GM19455 (cell line): ENCODE measurements around the gene IGFL4.

Source experiments
- ATAC-seq: cut with Tn5 transposase; IDR thresholded peaks from one replicate; pipeline ENCODE4 v1.9.1; 2021; ENCODE audit not compliant: unreplicated experiment

IGFL4 gene

DNA sequence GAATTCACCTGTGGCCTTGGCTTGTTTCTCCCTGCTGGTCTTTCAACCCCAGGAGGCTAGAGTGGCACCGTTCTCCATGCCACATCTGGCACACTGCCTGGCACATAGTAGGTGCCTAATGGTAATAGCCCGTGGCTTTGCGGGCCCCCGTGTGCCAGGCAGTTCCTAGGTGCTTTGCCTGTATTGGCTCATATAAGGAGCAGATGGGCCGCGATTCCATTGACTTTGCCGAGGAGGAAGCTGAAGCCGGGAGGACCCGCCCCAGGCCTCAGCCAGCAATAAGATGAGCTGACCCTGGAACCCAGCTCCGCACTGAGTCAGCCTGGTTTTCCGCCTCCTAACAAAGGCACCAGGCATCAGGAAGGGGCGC is 18.8 kb downstream of the IGFL4 start:
- no peak for ATAC-seq

DNA sequence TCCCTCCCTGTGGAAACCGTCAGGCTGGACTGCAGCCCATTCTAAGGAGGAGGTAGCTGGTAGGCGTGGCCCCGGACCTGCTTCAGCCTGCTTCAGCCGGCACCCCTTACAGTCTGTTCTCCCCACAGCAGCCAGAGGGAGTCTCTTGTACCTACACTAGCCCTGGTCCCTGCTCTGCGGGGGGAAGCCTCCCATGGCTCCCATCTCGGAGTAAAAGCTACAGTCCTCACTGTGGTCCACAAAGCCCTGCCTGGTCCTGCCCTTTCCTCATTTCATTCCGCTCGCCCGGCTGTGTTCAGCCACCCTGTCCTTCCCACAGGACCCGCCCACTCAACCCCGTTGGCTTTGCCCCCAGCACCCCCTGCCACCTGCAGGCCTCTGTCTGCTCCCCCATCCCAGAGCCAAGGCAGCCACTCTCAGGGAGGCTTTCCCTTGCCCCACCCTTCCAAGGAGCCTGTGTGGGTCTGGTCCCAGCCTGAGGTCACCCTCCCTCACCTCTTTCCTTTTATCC is 19.2 kb downstream of the IGFL4 start:
- ATAC-seq: no peak

DNA sequence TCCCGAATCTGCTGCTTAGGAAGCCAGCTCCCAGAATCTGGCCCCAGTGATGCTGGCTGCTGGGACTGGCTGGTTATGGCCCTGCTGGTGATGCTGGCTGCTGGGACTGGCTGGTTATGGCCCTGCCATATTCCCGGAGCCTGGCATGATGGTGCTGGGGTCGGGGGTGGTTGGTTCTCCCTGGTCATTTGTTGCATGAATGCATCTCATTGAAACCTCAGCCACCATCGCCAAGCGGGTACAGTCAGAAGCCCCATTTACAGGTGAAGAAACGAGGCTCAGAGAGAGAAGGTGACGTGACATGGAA is 20.0 kb downstream of the IGFL4 start:
- no peak for ATAC-seq

DNA sequence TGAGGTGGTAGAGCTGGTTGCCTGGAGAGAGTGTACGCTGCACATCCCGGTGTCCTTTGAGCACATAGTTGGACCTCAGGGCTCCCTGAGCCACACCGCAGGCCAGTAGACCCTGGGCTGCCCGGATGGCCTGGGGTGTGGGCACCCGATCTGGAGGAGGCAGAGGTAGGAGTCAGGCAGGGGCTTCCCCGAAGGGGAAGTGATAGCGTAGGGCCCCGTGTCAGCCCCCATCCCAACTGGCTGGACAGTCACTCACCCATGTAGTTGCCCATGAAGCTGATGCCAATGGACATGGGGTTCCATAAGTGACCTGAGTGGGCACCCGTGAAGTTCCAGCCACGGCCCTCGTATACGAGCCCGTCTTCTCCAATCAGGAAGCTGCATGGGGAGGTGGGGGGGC is 21.5 kb downstream of the IGFL4 start:
- ATAC-seq: no peak

DNA sequence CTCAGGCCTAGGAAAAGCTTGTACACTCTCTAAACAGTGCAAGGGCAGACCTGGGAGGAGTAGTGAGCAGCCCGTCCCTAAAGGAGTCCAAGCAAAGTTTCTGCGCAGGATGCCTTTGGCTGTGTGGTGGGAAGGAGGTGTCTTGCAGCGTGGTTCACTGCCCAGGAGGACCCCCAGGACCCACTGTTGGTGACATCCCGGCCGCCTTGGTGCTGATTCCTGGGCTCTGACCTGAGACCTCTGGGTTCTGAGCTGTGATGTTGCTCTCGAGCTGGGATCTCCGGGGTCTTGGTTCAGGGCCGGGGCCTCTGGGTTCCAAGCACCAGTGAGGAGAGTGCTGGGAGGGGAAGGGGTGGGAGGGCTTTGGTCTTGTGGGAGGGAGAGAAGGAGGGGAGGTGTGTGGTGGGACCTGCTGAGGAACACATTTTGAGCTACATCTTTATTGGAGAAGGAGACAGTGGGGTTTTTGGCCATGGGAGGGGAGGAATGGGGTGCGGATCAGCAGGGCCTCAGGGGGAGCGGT is 22.0 kb downstream of the IGFL4 start:
- ATAC-seq: no peak

DNA sequence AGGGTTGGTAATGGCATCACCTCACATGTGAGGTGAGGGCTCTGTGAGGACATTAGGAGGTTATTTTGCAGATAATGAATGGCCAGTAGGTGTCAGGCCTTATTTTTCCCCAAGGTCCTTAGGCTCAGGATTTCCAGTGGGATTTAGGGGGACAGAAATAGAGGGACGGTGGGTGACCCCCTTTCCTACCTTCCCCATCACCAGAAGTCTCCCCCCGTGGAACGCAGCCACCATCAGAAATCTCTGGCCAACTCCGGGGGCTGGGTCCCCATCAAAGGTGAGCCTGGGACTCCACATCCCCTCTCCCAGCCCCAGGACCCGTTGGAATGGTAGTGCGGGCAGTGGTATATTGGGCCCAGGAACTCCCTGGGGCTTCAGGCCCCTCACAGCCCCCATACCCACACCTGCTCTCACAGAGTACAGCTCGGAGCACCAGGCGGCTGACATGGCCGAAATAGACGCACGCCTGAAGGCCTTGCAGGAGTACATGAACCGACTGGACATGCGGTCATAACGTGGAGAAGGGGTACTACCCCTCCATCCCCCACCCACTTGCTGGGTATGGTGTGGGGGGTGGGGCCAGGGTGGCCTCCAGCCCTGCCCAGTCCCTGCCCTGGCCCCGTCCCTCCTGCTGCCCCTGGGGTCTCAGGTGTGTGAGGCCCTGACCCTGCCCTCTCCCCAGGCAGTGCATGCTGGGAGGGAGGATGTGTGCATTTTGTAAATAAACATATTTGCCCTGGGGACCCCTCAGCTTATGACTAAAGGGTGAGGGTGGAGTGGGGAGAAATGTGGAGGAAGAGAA is 22.7 kb downstream of the IGFL4 start:
- no peak for ATAC-seq

DNA sequence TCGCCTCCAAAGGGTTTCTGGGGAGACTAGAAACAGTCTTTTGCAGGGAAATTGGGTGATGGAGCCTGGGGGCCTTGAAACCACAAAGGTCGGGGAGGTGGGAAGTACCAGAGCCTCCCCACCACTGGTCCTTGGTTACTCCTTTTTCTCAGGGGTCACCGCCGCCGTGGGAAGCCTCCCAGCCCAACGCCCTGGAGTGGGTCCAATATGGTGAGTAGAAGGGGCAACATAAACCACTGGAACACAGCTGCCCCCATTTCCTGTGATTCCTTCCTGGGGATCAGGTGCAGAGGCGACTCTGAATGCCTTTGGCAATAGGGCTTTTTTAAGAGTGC is 23.7 kb downstream of the IGFL4 start:
- ATAC-seq: no peak

DNA sequence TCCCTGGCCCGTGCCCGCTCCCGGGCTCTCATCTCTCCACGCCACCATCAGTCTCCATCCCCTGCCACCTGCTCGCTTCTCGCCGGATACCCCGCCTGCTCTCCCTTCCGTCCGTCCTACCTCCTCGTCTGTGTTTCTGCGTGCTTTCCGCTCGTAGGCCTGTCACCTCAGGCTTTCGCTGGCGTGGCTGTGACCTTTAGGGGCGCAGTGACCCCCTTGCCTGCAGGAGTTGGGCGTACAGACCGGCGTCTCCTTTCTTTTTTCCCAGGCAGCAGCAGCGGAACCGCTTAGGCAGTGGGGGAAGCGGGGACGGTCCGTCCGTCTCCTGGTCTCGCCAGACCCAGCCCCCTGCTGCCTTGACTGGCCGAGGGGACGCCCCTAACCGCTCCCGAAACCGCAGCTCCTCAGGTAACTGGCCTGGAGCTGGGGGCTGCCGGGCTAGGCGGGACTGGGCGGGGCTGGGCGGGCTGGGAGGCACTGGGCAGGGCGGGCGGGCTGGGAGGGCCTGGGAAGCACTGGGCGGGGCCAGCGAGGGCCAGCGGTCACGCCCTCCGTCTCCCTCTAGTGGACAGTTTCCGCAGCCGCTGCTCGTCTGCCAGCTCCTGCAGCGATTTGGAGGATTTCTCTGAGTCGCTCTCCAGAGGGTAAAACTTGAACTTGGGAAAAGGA is 24.2 kb downstream of the IGFL4 start:
- ATAC-seq: peak; percentile 73

DNA sequence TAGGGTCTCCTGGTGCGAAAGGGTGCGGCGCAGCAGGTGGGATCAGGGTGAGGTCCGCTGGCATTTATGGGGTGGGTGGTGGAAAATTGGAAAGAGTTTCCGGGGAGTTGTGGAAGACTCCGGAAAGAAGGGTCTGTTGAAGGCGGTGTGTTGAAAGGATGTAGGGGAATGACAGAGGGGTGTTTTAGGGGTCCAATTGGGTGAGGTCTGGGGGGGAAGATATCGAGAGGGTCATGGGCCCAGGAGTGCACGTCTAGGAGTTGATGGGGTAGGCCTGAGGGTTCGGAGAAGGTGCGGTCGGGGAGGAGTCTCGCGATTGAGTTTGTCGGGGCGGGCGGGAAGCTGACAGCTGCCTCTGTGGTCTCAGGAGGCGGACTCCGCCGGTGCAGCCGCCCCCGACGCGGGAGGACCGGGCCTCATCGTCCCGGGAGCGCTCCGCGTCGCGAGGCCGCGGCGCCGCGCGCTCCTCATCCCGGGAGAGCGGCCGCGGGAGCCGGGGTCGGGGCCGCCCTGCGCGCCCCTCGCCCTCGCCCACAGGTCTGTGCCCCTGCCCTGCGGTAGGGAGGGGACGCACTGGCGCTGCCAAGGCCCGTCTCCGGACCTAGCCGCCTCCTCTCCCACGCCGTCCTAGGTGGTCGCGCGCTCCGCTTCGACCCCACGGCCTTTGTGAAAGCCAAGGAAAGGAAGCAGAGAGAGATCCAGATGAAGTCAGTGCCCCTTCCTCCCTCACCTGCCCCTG is 24.9 kb downstream of the IGFL4 start:
- ATAC-seq: no peak

DNA sequence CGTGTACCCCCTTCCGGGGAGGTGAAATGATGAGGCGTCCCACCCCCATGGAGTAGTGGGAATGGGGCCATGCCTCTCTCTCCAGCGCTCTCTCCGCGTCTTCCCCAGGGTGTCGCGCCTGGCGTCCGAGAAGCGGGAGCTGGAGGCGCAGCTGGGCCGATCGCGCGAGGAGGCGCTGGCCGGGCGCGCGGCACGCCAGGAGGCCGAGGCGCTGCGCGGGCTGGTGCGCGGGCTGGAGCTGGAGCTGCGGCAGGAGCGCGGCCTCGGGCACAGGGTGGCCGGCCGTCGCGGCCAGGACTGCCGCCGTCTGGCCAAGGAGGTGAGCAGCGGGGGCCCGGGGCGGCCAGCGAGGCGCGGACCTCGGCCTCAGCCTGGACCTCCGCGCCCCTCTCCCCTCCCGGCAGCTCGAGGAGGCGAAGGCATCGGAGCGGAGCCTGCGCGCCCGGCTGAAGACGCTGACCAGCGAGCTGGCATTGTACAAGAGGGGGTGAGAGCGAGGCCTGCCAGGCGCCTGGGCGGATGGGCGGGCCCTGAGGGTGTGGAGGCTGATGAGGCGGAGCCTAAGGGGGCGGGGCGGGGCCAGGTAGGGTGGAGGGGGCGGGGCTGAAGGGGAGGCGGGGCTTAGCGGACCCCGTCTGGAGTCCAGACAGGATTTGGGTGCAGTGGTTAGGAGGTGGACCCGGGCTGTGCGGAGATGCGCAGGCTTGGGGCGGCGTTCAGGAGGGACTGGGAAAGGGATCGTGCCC is 25.7 kb downstream of the IGFL4 start:
- no peak for ATAC-seq

DNA sequence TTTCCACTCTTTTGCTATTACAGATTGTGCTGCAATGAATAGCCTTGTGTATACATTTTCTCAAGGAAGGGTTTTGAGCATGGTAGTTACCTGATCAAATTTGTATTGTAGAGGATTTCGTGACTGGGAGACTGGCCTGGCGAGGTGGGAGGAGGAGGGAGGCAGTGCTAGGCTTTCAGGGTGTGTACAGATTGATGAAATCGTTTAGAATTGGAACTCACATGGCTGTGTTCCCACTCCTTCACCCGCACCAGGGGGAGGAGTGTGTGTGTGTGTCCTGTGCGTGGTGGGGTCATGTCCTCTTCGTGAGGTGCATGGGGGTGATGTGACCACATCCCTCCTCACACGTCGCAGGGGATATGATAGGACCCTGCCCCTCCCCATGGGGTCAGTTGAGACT is 26.3 kb downstream of the IGFL4 start:
- ATAC-seq: no peak

DNA sequence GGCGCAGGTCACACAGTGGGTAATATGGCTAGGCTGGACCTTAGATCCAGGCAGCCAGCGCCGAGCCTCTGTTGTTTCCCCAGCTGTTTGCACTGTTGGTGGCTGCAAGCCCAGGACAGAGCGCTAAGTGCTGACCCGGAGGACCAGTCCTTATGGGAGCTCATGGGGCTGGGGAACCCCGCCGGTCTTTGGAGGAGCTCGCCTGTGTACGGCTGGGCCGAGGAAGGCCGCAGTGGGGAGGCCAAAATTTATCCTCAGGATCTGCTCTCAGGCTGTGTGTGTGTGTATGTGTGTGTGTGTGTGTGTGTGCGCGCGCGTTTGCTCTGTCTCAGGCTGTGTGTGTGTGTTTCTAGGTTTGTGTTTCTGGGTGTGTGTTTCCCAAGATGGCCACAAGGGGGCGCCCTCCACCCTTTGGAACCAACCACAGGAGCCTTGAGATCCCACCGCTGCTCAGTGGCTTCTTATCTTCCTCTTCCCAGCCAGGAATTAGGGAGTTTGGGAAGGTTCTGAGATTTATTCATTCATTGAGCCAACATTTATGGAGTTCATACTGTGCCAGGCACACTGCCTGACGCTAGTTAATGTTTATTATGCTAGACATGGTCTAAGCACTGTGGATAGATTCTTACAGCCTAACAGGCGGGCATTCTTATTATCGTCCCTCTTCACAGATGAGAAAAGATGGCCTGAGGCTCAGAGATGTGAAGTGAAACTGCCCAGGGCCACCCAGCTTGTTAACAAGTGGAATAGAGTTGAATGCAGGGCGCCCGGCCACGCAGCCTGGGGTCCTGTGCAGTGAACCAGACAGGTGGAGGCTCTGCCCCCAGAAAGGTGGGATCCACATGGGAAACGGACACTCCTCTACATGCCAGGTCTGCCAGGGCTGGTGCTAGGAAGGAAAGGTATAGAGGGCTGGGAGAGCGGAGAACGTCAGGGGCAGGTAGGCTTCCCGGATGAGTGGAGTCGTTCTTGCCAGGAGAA is 31.0 kb downstream of the IGFL4 start:
- no peak for ATAC-seq

DNA sequence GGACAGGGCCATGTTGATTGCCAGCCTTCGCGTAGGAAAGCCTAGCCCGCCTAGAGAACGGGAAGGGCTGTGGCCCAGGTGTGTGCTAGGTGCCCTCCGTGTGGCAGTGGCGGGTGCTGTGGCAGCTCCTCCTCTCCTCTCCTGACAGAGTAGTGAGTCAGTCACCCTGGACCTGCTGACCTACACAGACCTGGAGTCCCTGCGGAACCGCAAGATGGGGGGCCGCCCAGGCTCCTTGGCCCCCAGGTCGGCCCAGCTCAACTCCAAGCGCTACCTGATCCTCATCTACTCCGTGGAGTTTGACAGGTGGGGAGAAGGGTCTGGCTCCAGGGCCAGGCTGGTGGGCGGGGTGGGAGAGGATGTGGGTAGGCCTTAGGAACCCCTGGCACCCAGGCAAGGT is 34.4 kb downstream of the IGFL4 start:
- no peak for ATAC-seq

DNA sequence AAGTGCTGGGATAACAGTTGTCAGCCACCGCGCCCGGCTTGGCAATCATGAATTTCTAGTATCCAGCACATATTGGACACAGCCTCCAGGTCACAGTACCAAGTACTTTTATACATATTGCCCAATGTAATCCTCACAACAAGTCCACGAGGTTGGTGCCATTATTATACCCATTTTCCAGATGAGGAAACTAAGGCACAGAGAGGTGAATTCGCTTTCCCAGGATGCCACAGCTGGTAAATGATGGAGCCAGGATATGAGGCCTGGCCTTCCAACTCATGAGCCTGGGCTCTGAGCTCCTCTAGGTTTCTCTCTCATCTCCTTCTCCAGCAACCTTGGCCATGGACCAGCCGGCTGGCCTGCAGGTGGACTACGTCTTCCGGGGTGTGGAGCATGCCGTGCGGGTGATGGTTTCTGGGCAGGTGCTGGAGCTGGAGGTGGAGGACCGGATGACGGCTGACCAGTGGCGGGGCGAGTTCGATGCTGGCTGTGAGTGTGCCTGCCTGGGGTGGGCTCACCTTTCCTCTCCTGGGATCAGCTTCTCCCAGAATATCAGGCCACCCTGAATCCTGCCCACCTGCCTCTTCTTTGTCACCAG is 38.0 kb downstream of the IGFL4 start:
- no peak for ATAC-seq

DNA sequence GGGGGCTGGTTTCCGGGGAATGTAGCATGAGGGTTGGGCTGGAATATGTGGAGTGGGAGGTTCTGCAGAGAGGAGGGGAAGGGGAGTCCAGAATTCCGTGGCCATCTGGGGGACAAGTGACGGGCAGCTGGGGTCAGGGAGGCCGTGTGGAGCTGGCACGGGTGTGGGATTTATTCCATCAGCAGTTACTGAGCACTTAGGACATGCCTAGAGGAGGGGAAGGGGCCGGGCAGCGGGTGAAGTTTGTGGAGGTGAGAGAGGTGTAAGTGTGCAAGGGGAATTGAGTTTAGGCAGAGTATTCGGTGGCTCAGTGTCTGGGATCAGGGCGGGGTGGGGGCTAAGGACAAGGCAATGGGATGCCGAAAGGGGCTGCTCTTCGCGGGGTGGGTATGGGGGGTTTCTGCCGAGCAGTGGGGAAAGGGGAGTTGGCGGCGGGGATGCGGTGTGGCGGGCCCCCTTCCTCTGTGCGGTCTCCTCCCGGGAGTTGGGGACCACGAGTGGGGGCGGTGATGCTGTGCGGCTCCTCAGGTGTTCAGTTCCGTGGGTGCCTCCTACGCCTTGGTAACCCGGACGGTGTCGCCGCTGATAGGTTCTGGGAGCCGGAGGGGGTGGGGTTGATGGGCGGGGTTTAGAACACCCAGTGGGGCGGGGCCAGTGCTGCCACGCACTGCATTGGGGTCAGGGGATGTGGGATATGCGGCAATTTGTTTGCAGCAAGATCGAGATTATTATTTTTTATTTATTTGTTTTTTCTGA is 40.1 kb downstream of the IGFL4 start:
- no peak for ATAC-seq

DNA sequence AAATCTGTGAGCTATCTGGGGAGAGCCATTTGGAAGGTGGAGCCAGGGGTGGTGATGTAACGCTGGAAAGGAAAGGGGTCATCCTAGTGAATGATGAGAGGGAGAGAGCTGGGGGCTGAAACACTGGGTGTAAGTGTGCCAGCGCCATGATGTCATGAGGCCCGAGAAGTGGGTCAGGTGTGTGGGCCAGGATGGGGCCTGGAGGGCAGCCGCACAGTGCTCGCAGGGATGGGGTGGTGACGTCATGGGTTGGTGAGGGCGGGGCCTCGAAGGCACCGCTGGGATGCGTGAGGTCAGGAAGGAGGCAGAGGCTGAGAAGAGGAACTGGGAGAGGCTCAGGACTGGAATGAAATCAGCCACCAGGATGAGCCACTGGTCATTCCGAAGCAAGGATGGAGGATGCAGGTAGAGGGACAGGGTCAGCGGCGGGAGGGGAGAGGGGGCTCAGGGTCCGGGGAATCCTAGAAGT is 41.1 kb downstream of the IGFL4 start:
- no peak for ATAC-seq

DNA sequence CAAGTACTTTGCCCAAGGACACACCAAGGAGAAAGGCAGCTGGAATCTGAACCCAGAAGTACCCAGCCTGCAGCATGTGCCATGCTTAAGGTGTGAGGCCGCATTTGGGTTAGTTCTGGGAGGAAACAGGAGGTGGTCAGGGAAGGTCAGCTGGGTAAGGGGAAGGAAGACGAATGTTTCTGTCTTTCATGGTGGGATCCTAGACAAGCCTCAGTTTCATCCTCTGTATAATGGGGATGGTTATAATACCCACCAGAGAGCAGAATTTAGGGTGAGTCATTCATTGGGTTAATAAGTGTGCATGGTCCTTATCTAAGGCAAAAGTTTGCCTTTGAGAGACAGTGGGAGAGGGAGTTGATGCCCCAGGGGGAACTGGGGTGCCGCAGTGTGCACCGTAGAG is 42.0 kb downstream of the IGFL4 start:
- ATAC-seq: no peak

DNA sequence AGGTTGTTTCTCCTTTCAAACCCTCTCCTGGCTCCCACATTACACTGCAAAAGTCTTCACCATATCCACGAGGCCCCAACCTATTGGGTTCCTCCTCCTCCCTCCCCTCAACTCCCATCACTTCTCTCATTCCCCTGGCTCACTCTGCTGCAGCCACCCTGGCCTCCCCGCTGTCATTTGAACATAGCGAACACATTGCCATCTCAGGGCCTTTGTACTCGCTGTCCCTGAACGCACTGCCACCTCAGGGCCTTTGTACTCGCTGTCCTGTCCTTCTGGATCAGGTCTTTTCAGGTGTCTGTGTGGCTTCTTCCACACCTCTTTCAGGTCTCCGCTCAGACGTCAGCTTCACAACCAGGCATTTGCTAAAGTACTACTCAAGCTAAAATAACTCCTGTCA is 43.9 kb downstream of the IGFL4 start:
- no peak for ATAC-seq
